D721Med (cell line): ENCODE data around the gene TSC22D4.

ENCODE experiments used
- DNase-seq: peaks from one replicate; pipeline ENCODE4 v3.0.0; 2011; ENCODE audit warnings: low spot score; ENCODE audit not compliant: insufficient read length
- FAIRE-seq: peaks from 2 replicates; lab custom pipeline; 2011; peaks lifted over from hg19 to GRCh38; lab: Jason Lieb, UNC
- CTCF ChIP-seq: IDR thresholded peaks from 2 replicates; pipeline ENCODE4 v1.5.1; 2012; ENCODE audit warnings: mild to moderate bottlenecking, control low read depth; ENCODE audit not compliant: insufficient read depth; ENCODE audit errors: missing control alignments

TSC22D4 gene

GRCh38 chr7:100476903-100477870 lies 1.8 kb downstream of the TSC22D4 start:
- no peak for FAIRE-seq
- no peak for DNase-seq
- TF ChIP-seq CTCF = no peak

GRCh38 chr7:100476101-100476780 lies 2.8 kb downstream of the TSC22D4 start:
- no peak for TF ChIP-seq CTCF
- no peak for FAIRE-seq

GRCh38 chr7:100475549-100475948 lies 3.5 kb downstream of the TSC22D4 start:
- DNase-seq (no peak), FAIRE-seq (no peak)
- TF ChIP-seq CTCF = no peak

More at GRCh38 chr7:100476101-100476780, 2.8 kb downstream of the TSC22D4 start:
- no peak for DNase-seq

DNA sequence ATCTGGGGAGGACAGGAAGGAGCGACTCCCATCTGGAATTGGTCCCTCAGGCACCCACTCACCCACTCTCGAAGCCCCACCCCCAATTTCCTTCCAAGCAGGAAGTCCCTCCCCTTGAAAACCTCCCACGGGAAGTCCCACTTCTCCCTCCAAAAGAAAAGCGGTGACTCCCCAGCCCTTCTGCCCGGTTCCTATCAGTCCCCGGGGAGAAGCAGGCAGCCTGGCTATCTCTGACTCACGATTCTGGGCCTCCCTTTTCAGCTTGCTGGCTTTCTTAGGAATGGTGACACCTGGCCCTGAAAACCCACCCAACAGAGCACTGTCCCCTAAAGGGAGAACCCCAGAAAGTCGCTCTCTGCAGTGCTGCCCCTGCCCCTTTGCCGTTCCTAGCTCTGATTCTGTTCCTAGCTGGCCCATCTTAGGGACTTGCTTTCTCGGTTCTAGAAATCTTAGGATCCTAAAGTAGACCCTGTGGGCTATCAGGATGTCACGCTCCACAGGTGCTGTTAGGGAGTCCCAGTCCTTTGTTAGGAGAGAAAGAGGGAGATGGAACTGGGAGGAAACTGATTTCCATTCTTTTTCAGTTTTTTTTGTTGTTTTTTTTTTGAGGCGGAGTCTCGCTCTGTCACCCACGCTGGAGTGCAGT lies 6.0 kb downstream of the TSC22D4 start:
- DNase-seq = no peak
- TF ChIP-seq CTCF = no peak
- no peak for FAIRE-seq

GRCh38 chr7:100472121-100472851 lies 6.7 kb downstream of the TSC22D4 start:
- TF ChIP-seq CTCF = no peak
- FAIRE-seq (no peak), DNase-seq (no peak)

GRCh38 chr7:100471021-100471420 lies 8.0 kb downstream of the TSC22D4 start:
- TF ChIP-seq CTCF = no peak
- DNase-seq (no peak), FAIRE-seq (no peak)
